OCI-LY7 (cell line): ENCODE results near the gene GPRC5C. TPM values are rescaled to one million over a fixed set of nuclear protein-coding genes. Genes with fewer than 3 reads are reported as not detected.

Source experiments
- BruUV-seq: library from RNA; stranded (reverse); fragments of 400-500 nt; replicated peaks from 2 replicates; lab custom pipeline; 2021; lab: Mats Ljungman, UMichigan
- CTCF ChIA-PET: fragments of 300-600 bp; sonication (Branson Sonifier 250); formaldehyde crosslinking; loops from one replicate; lab custom pipeline; 2022; ENCODE audit warnings: antibody characterized with exemption; ENCODE audit not compliant: unreplicated experiment; lab: Charles Lee
- POLR2A ChIA-PET: fragments of 300-600 bp; sonication (Branson Sonifier 250); formaldehyde crosslinking; loops from one replicate; lab custom pipeline; 2022; ENCODE audit warnings: antibody characterized with exemption; lab: Charles Lee
- DNase-seq: peaks from one replicate; pipeline ENCODE4 v3.0.0-alpha.2; 2015; ENCODE audit warnings: low spot score
- H2AFZ ChIP-seq: fragments of 200-600 bp; sonication (generic), shearing (Covaris generic); 2 replicates; pipeline ENCODE4 v1.6.1; 2014; ENCODE audit warnings: mild to moderate bottlenecking, antibody characterized with exemption, low read length, moderate library complexity
- H3K27ac ChIP-seq: fragments of 200-600 bp; sonication (generic); 2 replicates; pipeline ENCODE4 v1.5.1; 2014; ENCODE audit warnings: mixed run types, low read depth, mild to moderate bottlenecking, moderate library complexity, low read length, inconsistent platforms; ENCODE audit not compliant: poor library complexity, severe bottlenecking
- H3K36me3 ChIP-seq: fragments of 200-600 bp; sonication (generic); 2 replicates; pipeline ENCODE4 v1.6.1; 2014; ENCODE audit warnings: mild to moderate bottlenecking, antibody characterized with exemption, low read length, moderate library complexity, mixed read lengths; ENCODE audit not compliant: insufficient read depth
- H3K4me1 ChIP-seq: fragments of 200-600 bp; sonication (generic); 2 replicates; pipeline ENCODE4 v1.5.1; 2014; ENCODE audit warnings: mild to moderate bottlenecking, low read length; ENCODE audit not compliant: insufficient read depth, poor library complexity, severe bottlenecking
- H3K4me2 ChIP-seq: fragments of 200-600 bp; sonication (generic); 2 replicates; pipeline ENCODE4 v1.6.1; 2014; ENCODE audit warnings: mild to moderate bottlenecking, low read length
- H3K4me3 ChIP-seq: fragments of 200-600 bp; sonication (generic); 2 replicates; pipeline ENCODE4 v1.5.1; 2014; ENCODE audit warnings: mild to moderate bottlenecking, low read depth, low read length; ENCODE audit not compliant: poor library complexity, severe bottlenecking
- H3K79me2 ChIP-seq: fragments of 200-600 bp; sonication (generic); 2 replicates; pipeline ENCODE4 v1.6.1; 2016; ENCODE audit warnings: low read depth, mild to moderate bottlenecking, low read length, moderate library complexity, mixed read lengths; ENCODE audit not compliant: insufficient read depth
- H3K9me2 ChIP-seq: fragments of 200-600 bp; sonication (generic); 2 replicates; pipeline ENCODE4 v1.6.1; 2016; ENCODE audit warnings: mild to moderate bottlenecking, low read length, mixed read lengths; ENCODE audit not compliant: insufficient read depth
- H3K9me3 ChIP-seq: fragments of 200-600 bp; sonication (generic); 2 replicates; pipeline ENCODE4 v1.6.1; 2014; ENCODE audit warnings: mild to moderate bottlenecking, mixed run types, low read length, mixed read lengths
- H4K20me1 ChIP-seq: fragments of 200-600 bp; sonication (generic); 2 replicates; pipeline ENCODE4 v1.6.1; 2014; ENCODE audit warnings: mild to moderate bottlenecking, antibody characterized with exemption, low read length, moderate library complexity, mixed read lengths; ENCODE audit not compliant: insufficient read depth
- CTCF ChIP-seq: fragments of 200-600 bp; sonication (generic); conservative IDR thresholded peaks from 2 replicates; pipeline ENCODE4 v1.5.1; 2014; ENCODE audit warnings: mild to moderate bottlenecking, antibody characterized with exemption, low read length, moderate library complexity, mixed read lengths
- EZH2phosphoT487 ChIP-seq: fragments of 200-600 bp; sonication (generic); IDR thresholded peaks from 2 replicates; pipeline ENCODE4 v1.6.1; 2018; ENCODE audit warnings: low read depth, borderline replicate concordance, mild to moderate bottlenecking, mixed run types, antibody characterized with exemption, low read length, moderate library complexity, mixed read lengths
- intact Hi-C: fragments of 100-400 bp; cut with micrococcal nuclease; formaldehyde crosslinking; loops from one replicate; pipeline ENCODE4 v1.10.0; 2022; ENCODE audit not compliant: unreplicated experiment
- total RNA-seq, 2 experiments: library from RNA; depleted of rRNA in 1 of 2; stranded (reverse); fragments of >200 nt in 1 of 2; shearing (Covaris generic) in 1 of 2; gene quantifications; 2 replicates each; pipeline ENCODE4 v1.2.3, GENCODE V29; 2014 to 2022

The GPRC5C gene
- total RNA-seq, 2 experiments from 2014 or later: 1.1 to 19.5 TPM

GRCh38 chr17:74430706-74431567 is 951 bp upstream of the GPRC5C start:
- ChIA-PET POLR2A (no interaction called here), CTCF (no interaction called here)
- intact Hi-C loops: no loop called here
- H3K9me3 ChIP-seq: no peaks in the 10 kb centered on the region
- no peaks in the 10 kb centered on the region for H4K20me1 ChIP-seq
- H3K79me2 ChIP-seq: no peaks in the 10 kb centered on the region
- no peaks in the 10 kb centered on the region for H3K9me2 ChIP-seq
- no peak for DNase-seq
- peak overlapping the region; percentile 8; the same call in 1 of the 2 replicates for H3K4me2 ChIP-seq
- no TSS peak for BruUV-seq
- no peak overlapping the region for H2AFZ ChIP-seq
- no peaks in the 10 kb centered on the region for H3K4me1 ChIP-seq
- TF ChIP-seq EZH2phosphoT487: no peak
- H3K27ac ChIP-seq: no peak overlapping the region
- H3K4me3 ChIP-seq: no peak overlapping the region
- H3K36me3 ChIP-seq: no peaks in the 10 kb centered on the region

GRCh38 chr17:74432424-74432690 is 469 bp downstream of the GPRC5C start:
- Histone ChIP-seq H2AFZ (no peak overlapping the region), H3K36me3 (no peaks in the 10 kb centered on the region), H3K4me1 (no peaks in the 10 kb centered on the region), H4K20me1 (no peaks in the 10 kb centered on the region), H3K4me2 (no peak overlapping the region), H3K9me3 (no peaks in the 10 kb centered on the region), H3K79me2 (no peaks in the 10 kb centered on the region), H3K27ac (no peak overlapping the region), H3K4me3 (no peak overlapping the region), H3K9me2 (no peaks in the 10 kb centered on the region)
- intact Hi-C loops: no loop called here
- no peak for DNase-seq
- BruUV-seq: no TSS peak
- TF ChIP-seq EZH2phosphoT487 (no peak), CTCF (no peak)
- CTCF ChIA-PET: no interaction called here
- POLR2A ChIA-PET: no interaction called here

GRCh38 chr17:74432766-74433391 is 991 bp downstream of the GPRC5C start:
- H2AFZ ChIP-seq: no peak overlapping the region
- CTCF ChIA-PET: interaction anchor here (0.6 kb wide), 2 partner anchors 17 to 21 kb away, joined by 9 to 12 read pairs; no protein-coding TSS in a partner anchor
- H3K9me2 ChIP-seq: no peaks in the 10 kb centered on the region
- H3K4me2 ChIP-seq: no peak overlapping the region
- DNase-seq: no peak
- intact Hi-C loops: no loop called here
- no peaks in the 10 kb centered on the region for H4K20me1 ChIP-seq
- no peaks in the 10 kb centered on the region for H3K79me2 ChIP-seq
- H3K4me1 ChIP-seq: no peaks in the 10 kb centered on the region
- no peaks in the 10 kb centered on the region for H3K36me3 ChIP-seq
- no TSS peak for BruUV-seq
- H3K27ac ChIP-seq: no peak overlapping the region
- H3K9me3 ChIP-seq: no peaks in the 10 kb centered on the region
- H3K4me3 ChIP-seq: no peak overlapping the region
- POLR2A ChIA-PET: no interaction called here
- TF ChIP-seq EZH2phosphoT487: no peak
- TF ChIP-seq CTCF: no peak
